ENCODE data around the gene ZMYND8.

- TF ChIP-seq CTCF (conservative IDR thresholded peaks at IDR 0.05), result no peak
- TF ChIP-seq EZH2 (IDR thresholded peaks at IDR 0.05; ENCODE audit: low read depth), result no peak
Measured at GRCh38 chr20:47217482-47218446, 138.7 kb downstream of the ZMYND8 start.
